Measurements from ENCODE around the gene FERD3L.

DNA sequence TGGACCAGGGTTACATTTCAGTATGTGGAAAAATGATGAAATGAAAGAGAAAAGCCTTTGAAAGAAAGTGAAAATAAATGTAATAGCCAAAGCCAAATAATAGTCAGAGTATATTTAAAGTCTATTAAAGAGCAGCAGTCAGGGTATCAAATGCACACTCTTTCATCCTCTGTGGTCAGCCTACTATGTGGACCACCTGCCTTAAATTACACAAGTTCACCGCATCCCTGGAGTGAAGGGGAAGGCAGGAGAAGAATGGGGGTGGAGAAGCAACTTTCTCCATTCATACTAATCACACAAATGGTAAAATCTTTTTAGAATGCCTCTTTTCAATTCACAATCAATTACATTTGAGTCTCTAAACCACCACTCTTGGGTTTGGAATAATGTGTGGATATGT, 43.7 kb downstream of the FERD3L start:
- TF ChIP-seq RFX5 (IDR thresholded peaks at IDR 0.05; ENCODE audit: borderline replicate concordance, low read depth, low read length) (no peak), ASH2L (IDR thresholded peaks at IDR 0.05; ENCODE audit: low read length) (no peak), POLR2A (IDR thresholded peaks at IDR 0.05; ENCODE audit: control extremely low read depth in 1 of 2, low read depth in 2 of 2, low read length in 2 of 2) (no peak), CHD1 (IDR thresholded peaks at IDR 0.05; ENCODE audit: low read depth, low read length) (no peak), JUND (IDR thresholded peaks at IDR 0.05; ENCODE audit: low read length) (no peak), EP300 (IDR thresholded peaks at IDR 0.05; ENCODE audit: borderline replicate concordance in 1 of 2, low read depth in 2 of 2, low read length in 2 of 2) (no peak), CHD2 (IDR thresholded peaks at IDR 0.05; ENCODE audit: low read length) (no peak), BCL11A (IDR thresholded peaks at IDR 0.05; ENCODE audit: low read depth in 2 of 2, low read length in 2 of 2) (no peak), EZH2 (IDR thresholded peaks at IDR 0.05; ENCODE audit: low read depth, low read length, severe bottlenecking) (no peak)
- TF ChIP-seq, protein P1, sequence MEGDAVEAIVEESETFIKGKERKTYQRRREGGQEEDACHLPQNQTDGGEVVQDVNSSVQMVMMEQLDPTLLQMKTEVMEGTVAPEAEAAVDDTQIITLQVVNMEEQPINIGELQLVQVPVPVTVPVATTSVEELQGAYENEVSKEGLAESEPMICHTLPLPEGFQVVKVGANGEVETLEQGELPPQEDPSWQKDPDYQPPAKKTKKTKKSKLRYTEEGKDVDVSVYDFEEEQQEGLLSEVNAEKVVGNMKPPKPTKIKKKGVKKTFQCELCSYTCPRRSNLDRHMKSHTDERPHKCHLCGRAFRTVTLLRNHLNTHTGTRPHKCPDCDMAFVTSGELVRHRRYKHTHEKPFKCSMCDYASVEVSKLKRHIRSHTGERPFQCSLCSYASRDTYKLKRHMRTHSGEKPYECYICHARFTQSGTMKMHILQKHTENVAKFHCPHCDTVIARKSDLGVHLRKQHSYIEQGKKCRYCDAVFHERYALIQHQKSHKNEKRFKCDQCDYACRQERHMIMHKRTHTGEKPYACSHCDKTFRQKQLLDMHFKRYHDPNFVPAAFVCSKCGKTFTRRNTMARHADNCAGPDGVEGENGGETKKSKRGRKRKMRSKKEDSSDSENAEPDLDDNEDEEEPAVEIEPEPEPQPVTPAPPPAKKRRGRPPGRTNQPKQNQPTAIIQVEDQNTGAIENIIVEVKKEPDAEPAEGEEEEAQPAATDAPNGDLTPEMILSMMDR (IDR thresholded peaks at IDR 0.05; ENCODE audit: control extremely low read depth in 1 of 3, insufficient read depth in 1 of 3, low read depth in 1 of 3, low read length in 3 of 3), result no peak
- TF ChIP-seq, protein P2, sequence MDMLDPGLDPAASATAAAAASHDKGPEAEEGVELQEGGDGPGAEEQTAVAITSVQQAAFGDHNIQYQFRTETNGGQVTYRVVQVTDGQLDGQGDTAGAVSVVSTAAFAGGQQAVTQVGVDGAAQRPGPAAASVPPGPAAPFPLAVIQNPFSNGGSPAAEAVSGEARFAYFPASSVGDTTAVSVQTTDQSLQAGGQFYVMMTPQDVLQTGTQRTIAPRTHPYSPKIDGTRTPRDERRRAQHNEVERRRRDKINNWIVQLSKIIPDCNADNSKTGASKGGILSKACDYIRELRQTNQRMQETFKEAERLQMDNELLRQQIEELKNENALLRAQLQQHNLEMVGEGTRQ (IDR thresholded peaks at IDR 0.05; ENCODE audit: low read length), result no peak

All from H1 (cell line).